Measurements from ENCODE around the gene IGSF9B. TPM values are rescaled to one million over a fixed set of nuclear protein-coding genes. Genes with fewer than 3 reads are reported as not detected.

The IGSF9B gene
- total and polyA plus RNA-seq, 4 donors = 0.07 to 0.33 (median 0.09) TPM; not detected in 1

DNA sequence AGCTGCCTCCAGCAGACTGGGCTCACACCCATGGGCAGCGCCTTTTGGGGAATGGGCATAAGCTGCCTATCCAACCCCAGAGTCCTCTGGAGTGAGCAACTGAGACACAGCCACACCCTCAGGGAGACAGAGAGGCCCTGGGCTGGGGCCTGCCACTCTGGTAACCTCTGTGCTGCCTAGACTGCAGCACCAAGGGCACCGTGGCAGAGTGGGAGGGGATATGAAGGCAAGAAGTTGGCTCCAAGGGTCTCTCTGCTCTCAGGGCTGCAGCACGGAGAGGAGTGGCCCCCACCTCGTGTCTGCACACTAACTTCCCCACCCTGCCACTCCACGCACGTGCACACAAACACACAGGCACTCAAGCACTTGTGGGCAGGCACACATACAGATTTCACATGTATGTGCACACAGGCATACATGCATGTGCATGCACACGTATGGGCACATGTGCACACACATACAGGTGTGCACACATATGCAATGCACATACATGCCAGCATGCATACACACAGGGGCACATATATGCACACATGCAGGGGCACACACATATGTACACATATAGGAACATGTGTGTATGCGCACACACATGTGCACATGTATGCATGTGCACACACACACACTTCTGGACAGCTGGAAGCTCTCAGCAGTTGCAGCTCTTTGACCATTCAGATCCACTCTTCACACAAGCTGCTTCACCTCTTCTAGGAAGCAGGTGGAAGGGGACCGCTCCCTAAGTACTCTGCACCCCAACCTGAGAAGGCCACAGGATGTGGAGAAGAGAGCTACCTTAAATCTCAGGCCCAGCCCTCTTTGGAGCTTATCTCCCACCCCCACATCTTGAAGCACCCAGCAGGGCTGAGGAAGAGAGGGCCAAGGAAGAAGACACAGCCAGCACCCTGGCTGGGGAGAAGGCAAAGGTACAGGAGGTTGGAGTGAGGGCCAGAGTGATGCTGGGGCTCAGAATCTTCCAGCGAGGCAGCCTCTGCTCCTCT lies 4.3 kb downstream of the IGSF9B start:
- WGBS = 77% methylated on average over 10 of the region's 10 CpGs
- Histone ChIP-seq H3K9me3 (ENCODE audit: control insufficient read depth in 4 of 4, low read length in 3 of 4) (no peaks in the 10 kb centered on the region), H3K27me3 (ENCODE audit: control insufficient read depth in 4 of 4, insufficient read depth in 4 of 4, low read length in 3 of 4) (peaks cover 2 to 26% (median 13%) of the 10 kb centered on the region in 4 donors), H3K4me3 (ENCODE audit: low read depth in 1 of 3, low read length in 3 of 3) (no peak overlapping the region), H3K4me1 (ENCODE audit: control insufficient read depth in 4 of 4, insufficient read depth in 4 of 4, low read length in 3 of 4) (peaks cover 3 to 22% (median 4%) of the 10 kb centered on the region in 4 donors), H3K9ac (ENCODE audit: low read depth in 1 of 2, low read length in 2 of 2) (no peak overlapping the region), H3K36me3 (ENCODE audit: control insufficient read depth in 4 of 4, insufficient read depth in 3 of 4, low read depth in 1 of 4, low read length in 3 of 4) (no peaks in the 10 kb centered on the region), H3K27ac (ENCODE audit: low read depth in 1 of 2, low read length in 2 of 2) (no peak overlapping the region)
- no peak for DNase-seq (ENCODE audit: low spot score)
- TF ChIP-seq FOXA1 (IDR thresholded peaks at IDR 0.05) = no peak
- no peak for TF ChIP-seq RAD21 (IDR thresholded peaks at IDR 0.05)
- no peak for TF ChIP-seq RXRA (IDR thresholded peaks at IDR 0.05)
- TF ChIP-seq, protein P1, sequence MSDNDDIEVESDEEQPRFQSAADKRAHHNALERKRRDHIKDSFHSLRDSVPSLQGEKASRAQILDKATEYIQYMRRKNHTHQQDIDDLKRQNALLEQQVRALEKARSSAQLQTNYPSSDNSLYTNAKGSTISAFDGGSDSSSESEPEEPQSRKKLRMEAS (IDR thresholded peaks at IDR 0.05) = no peak
- TF ChIP-seq NR2F2 (IDR thresholded peaks at IDR 0.05) = no peak
- TF ChIP-seq TAF1 (conservative IDR thresholded peaks at IDR 0.05) = no peak
- TF ChIP-seq FOXA2 (IDR thresholded peaks at IDR 0.05) = no peak

DNA sequence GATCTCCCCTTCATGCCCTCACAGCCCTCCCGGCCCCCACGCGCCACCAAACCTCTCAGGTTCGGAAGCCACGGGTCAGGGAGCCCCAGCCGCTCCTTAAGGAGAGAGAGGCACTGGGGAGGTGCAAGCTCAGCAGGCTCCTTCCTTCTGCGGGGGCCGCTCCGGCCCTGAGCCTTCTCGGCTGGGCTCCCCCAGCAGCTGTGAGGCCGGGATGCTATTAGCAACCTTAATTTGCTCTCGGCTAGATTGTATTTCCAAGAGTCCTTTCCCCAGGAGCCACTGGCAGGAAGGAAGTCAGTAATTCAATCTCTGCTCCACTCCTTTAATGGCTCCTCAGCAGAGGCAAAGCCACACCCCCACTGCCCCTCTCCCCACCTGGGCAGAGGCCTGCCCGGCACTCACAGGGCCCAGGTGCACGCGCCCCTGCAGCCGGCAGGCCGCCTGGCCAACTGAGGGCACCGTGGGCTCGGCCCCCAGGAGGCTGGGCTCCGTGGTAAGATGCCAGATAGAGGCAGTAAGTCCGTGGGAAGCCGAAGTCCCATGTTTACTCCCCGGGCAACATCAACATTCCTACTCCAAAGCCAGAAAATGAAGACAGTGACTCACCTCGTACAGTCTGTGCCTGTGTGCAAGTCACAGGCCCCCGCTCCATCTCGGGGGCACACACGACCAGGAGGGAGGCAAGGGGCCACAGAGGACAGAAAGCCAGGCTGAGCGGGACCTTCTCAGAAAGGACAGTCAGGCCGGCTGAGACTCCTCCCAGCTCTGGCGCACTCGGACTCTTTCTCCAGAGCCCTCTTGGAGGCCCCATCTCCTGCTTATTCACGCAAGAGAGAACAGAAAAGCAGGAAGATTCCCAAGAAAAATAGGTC lies 5.2 kb downstream of the IGSF9B start:
- no peak overlapping the region for H3K4me3 ChIP-seq (ENCODE audit: low read depth in 1 of 3, low read length in 3 of 3)
- peaks cover 0 to 12% (median 2%) of the 10 kb centered on the region in 4 donors for H3K4me1 ChIP-seq (ENCODE audit: control insufficient read depth in 4 of 4, insufficient read depth in 4 of 4, low read length in 3 of 4)
- no peak overlapping the region for H3K27ac ChIP-seq (ENCODE audit: low read depth in 1 of 2, low read length in 2 of 2)
- WGBS = 36% methylated on average over 32 of the region's 32 CpGs
- H3K9ac ChIP-seq (ENCODE audit: low read depth in 1 of 2, low read length in 2 of 2) = no peak overlapping the region
- H3K27me3 ChIP-seq (ENCODE audit: control insufficient read depth in 4 of 4, insufficient read depth in 4 of 4, low read length in 3 of 4) = peaks cover 2 to 26% (median 11%) of the 10 kb centered on the region in 4 donors
- no peaks in the 10 kb centered on the region for H3K9me3 ChIP-seq (ENCODE audit: control insufficient read depth in 4 of 4, low read length in 3 of 4)
- H3K36me3 ChIP-seq (ENCODE audit: control insufficient read depth in 4 of 4, insufficient read depth in 3 of 4, low read depth in 1 of 4, low read length in 3 of 4) = no peaks in the 10 kb centered on the region
- no peak for DNase-seq (ENCODE audit: low spot score)
- TF ChIP-seq, protein P1 (IDR thresholded peaks at IDR 0.05) = no peak
- TF ChIP-seq NR2F2 (IDR thresholded peaks at IDR 0.05) (no peak), EGR1 (IDR thresholded peaks at IDR 0.05; ENCODE audit: low read depth in 2 of 2) (no peak), RXRA (IDR thresholded peaks at IDR 0.05) (no peak), TAF1 (conservative IDR thresholded peaks at IDR 0.05) (no peak), FOXA1 (IDR thresholded peaks at IDR 0.05) (no peak), RAD21 (IDR thresholded peaks at IDR 0.05) (no peak), YY1 (IDR thresholded peaks at IDR 0.05) (no peak), HNF4A (conservative IDR thresholded peaks at IDR 0.05) (no peak), FOXA2 (IDR thresholded peaks at IDR 0.05) (no peak), HNF4G (IDR thresholded peaks at IDR 0.05) (no peak)
- TF ChIP-seq, protein P2, sequence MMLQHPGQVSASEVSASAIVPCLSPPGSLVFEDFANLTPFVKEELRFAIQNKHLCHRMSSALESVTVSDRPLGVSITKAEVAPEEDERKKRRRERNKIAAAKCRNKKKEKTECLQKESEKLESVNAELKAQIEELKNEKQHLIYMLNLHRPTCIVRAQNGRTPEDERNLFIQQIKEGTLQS (IDR thresholded peaks at IDR 0.05) = no peak
- TF ChIP-seq, protein P3, sequence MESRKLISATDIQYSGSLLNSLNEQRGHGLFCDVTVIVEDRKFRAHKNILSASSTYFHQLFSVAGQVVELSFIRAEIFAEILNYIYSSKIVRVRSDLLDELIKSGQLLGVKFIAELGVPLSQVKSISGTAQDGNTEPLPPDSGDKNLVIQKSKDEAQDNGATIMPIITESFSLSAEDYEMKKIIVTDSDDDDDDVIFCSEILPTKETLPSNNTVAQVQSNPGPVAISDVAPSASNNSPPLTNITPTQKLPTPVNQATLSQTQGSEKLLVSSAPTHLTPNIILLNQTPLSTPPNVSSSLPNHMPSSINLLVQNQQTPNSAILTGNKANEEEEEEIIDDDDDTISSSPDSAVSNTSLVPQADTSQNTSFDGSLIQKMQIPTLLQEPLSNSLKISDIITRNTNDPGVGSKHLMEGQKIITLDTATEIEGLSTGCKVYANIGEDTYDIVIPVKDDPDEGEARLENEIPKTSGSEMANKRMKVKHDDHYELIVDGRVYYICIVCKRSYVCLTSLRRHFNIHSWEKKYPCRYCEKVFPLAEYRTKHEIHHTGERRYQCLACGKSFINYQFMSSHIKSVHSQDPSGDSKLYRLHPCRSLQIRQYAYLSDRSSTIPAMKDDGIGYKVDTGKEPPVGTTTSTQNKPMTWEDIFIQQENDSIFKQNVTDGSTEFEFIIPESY (IDR thresholded peaks at IDR 0.05) = no peak

Data from liver (tissue), 9 donors.